ENCODE measurements around the gene CACNA1A.
"Not testable (repeated sequence)": the region's sequence is repeated elsewhere in the genome, so short reads cannot be mapped to it uniquely, and the experiment has no call there.

CACNA1A gene

GRCh38 chr19:13420780-13421179 is 85.5 kb downstream of the CACNA1A start:
- no peak for DNase-seq

GRCh38 chr19:13417054-13417453 is 89.2 kb downstream of the CACNA1A start:
- no peak for DNase-seq

- DNase-seq, result no peak
Measured at GRCh38 chr19:13411899-13412298, 94.4 kb downstream of the CACNA1A start.

- no peak for DNase-seq
Measured at GRCh38 chr19:13410946-13411345, 95.3 kb downstream of the CACNA1A start.

DNA sequence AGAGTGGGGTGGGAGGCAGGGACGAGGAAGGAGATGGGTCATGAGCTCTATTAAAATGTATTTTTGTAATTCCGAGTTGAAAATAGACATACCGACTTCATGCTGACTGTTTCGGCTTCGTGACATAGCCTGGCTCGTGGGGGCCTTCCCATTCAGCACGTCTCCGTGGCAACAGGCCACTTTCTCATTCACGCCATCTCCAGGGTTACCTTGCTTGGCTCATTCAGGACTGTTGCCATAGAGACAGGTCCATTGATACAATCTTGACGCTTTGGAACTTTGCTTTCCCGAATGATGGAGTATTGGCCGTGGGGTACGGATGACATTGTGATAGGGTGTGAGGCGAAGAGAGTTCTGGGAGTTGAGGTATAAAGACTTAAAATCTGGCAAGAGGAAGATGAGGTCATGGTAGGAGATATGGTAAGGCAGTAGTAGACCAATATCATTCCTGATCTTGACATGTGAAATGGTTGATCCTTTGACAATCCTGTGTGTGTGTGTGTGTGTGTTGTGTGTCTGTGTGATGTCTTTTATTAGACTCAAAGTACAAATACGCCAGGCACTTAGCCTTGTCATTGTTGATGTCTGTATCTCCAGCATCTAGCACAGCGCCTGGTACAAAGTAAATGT is 97.3 kb downstream of the CACNA1A start:
- no peak for DNase-seq

- DNase-seq, result no peak
Measured at GRCh38 chr19:13404236-13404635, 102.0 kb downstream of the CACNA1A start.

DNA sequence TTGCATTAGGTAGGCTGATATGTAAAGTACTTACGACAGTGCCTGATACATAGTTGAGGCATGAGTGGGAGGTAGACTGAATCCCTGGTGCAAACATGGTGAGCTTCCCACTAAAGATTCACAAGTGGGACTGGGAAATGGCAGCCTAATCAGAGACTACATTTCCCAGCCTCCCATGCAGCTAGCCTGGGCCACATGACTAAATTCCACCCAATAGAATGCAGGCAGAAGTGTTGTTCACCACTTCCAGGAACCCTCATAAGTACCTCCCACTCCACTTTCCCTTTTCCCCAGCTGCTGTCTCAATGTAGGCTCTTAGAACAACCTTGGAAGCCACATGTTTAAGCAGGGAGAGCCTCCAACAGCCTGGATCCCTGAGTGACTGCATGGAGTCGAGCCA is 104.9 kb downstream of the CACNA1A start:
- DNase-seq, result no peak

- DNase-seq, result no peak
Measured at GRCh38 chr19:13400296-13400695, 106.0 kb downstream of the CACNA1A start.

GRCh38 chr19:13399746-13400145 is 106.5 kb downstream of the CACNA1A start:
- DNase-seq, result no peak

- DNase-seq, result no peak
Measured at GRCh38 chr19:13398780-13399726, 107.2 kb downstream of the CACNA1A start.

DNA sequence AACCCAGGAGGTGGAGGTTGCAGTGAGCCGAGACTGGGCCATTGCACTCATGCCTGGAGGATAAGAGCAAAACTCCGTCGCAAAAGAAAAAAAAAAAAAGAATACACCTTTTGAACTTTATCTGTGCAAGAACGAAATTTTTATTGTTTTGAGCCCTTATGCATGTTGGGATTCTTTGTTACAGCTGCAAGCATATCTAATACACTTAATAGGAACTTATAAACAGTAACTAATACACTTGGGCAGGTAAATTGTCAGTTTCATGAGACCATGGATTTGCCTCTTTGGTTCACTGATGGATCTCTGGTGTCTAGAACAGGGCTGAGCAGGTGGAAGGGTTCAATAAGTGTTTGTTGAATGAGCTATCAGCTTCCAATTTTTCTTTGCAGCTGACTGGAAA is 108.1 kb downstream of the CACNA1A start:
- no peak for DNase-seq

DNA sequence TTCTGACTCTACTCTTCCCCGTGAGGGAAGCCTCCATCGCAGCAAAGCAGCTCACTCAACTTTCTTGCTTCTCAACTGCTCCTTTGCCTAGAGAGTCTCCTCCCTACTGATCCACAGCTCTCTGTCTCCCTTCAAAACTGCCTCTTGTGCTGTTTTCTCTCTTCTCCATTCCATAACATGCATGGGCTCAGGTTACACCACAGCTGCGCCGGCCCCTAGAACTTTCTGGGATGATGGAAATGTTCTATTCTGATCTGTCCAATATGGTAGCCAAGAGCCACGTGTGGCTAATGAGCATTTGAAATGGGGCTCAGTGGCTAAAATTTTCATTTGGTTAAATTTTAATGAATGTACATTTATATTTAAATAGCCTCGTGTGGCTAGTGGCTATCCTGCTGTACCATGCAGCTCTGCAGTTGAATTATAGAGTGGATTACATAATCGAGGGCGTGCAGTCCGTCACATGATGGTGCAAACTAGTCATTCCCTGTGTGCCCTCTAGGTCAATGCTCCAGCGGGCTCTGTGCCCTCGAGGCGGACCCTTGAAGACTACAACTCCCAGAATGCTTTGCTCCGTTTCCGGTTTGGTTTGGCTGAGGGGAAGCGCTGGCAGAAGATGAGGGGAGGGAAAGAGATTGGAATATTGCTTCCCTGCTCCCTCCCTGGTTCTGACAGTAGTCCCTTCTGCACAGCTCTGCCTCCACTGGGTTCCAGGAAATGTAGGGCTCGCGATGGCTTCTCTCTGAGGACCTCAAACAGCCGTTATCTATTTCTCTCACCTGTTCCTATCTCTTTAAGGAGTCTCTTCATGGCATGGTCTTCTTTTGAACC is 109.8 kb downstream of the CACNA1A start:
- DNase-seq, result no peak

GRCh38 chr19:13382633-13382938 is 123.7 kb downstream of the CACNA1A start:
- DNase-seq, result no peak

DNA sequence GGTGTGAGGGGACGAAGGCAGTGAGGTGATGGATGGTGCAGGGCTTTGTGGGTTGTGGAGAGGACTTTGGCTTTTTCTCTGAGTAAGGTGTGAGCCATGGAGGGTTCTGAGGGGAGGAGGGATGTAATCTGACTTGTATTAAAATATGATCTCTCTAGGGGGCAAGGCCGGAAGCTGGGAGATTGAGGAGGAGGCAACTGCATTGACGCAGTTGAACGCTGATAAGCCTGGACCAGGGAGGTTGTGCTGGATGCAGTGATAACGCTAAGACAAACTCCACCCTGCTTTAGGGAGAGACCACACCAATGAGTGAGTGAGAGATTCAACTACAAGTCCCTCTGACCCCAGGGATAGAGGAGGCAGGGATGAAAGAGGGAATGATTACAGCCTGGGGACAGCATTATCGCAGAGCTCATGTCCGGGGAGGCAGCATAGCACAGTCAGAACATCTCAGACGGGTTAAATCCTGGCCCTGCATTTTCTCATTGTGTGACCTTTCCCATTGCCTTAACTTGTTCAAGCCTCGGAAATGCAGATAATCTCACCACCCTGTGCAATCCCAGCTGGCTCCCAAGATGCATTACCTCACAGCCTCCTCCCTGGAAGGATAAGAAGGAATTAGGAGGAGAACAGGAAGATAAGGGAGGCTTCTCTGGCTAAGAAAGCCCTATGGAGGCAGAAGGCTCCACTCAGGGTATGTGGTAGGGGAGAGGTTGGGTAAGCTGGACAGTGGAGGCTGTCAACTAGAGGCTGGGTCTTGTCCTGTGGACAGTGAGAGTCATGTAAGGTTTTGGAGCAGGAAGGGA is 124.2 kb downstream of the CACNA1A start:
- DNase-seq, result no peak

DNA sequence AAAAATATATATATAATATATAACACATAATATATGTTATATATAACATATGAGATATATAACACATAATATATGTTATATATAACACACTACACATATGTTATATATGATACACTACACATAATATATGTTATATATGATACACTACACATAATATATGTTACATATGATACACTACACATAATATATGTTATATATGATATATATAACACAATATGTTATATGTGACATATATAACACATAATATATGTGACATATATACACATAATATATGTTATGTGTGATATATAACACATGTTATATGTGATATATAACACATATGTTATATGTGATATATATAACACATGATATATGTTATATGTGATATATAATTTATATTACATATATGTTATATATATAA is 129.7 kb downstream of the CACNA1A start:
- DNase-seq, result no peak

DNA sequence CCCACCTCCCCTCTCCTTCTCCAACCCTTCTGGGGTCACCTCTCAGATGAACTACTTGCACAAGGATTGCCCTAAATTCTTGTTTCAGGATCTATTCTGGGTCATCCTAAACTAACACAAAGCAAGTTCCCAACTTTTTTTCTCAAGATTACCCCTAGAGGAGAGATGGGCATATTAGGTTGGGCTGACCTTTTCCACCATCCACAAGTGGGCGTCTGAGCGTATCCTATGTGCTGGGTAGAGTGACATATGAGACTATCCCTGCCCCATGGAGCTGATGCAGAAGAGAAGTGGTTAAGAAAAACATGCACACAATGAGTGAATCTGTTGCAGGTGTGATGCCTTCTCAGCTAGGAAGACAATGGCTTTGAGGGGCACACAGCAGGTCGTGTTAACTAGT is 132.7 kb downstream of the CACNA1A start:
- no peak for DNase-seq

DNA sequence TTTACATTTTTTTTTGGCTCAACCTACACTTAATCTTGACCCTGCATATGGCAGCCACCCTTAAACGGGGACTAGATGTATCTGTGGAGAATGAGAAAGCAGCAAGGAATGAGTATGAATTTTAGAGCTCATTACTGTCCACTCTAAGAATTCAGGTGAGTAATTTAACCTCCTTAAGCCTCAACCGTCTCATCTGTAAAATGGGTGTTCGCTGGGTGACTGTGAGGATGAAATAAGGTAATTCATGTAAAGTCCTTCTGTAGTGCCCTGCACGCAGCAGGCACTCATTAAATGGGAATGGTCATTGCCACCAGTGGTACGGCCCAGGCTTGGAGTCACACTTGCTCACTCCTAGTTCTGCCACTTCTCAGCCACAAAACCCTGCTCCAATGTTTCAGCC is 135.3 kb downstream of the CACNA1A start:
- DNase-seq, result no peak

DNA sequence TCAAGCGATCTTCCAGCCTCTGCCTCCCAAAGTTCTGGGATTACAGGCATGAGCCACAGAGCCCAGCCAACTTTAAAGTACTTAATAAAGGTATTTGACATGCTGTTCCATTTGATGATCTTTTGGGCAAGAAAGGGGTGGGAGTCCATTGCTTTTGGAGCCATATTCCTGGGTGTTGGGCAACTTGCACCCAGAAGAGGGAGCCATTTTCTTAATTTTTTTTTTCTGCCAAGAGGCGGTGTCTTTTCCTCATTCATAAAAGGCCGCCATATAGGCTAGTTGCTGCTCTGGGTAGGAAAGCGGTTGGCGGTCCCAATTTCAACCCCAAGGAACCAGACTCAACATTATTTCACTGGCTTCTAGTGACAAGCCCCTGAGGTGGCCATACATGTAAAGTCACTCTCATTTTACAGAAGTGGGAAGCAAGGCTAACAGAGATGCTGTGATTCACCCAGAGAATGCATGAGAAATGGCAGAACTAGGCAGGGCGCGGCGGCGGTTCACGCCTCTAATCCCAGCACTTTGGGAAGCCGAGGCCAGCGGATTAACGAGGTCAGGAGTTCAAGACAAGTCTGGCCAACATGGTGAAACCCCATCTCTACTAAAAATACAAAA is 139.6 kb downstream of the CACNA1A start:
- DNase-seq, result no peak

GRCh38 chr19:13363954-13364353 is 142.3 kb downstream of the CACNA1A start:
- DNase-seq, result no peak

- no peak for DNase-seq
Measured at GRCh38 chr19:13363245-13363644, 143.0 kb downstream of the CACNA1A start.

- DNase-seq, result no peak
Measured at GRCh38 chr19:13362668-13363067, 143.6 kb downstream of the CACNA1A start.

- not testable (repeated sequence) for DNase-seq
Measured at GRCh38 chr19:13361726-13362125, 144.6 kb downstream of the CACNA1A start.
